Measurements from ENCODE around the gene OTUD5.

DNA sequence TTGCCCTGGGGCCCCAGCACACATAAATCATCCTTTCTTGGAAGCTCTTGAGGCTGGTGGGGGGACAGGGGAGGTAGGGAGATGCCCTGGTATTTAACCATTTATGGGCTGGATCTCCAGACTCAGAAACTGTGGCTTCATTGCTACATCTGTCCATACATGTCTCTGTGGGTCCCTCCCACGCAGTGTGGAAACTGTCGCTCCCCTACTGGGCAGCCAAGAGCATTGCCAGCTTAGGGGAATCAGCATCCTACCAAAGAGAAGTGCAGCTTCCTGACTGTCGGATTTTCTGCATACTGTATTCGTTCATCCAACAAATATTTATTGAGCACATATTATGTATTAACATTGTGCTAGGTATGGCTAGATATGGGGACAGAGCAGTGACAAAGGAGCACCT is 41.0 kb upstream of the OTUD5 start:
- TF ChIP-seq, protein P1, sequence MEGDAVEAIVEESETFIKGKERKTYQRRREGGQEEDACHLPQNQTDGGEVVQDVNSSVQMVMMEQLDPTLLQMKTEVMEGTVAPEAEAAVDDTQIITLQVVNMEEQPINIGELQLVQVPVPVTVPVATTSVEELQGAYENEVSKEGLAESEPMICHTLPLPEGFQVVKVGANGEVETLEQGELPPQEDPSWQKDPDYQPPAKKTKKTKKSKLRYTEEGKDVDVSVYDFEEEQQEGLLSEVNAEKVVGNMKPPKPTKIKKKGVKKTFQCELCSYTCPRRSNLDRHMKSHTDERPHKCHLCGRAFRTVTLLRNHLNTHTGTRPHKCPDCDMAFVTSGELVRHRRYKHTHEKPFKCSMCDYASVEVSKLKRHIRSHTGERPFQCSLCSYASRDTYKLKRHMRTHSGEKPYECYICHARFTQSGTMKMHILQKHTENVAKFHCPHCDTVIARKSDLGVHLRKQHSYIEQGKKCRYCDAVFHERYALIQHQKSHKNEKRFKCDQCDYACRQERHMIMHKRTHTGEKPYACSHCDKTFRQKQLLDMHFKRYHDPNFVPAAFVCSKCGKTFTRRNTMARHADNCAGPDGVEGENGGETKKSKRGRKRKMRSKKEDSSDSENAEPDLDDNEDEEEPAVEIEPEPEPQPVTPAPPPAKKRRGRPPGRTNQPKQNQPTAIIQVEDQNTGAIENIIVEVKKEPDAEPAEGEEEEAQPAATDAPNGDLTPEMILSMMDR (IDR thresholded peaks at IDR 0.05), result no peak
- TF ChIP-seq POLR2A (IDR thresholded peaks at IDR 0.05) (no peak), POLR2AphosphoS5 (IDR thresholded peaks at IDR 0.05; ENCODE audit: insufficient read depth in 1 of 2, low read depth in 1 of 2) (no peak)
